Type B pancreatic cell (in vitro differentiated cells): ENCODE data around the gene GPR158. TPM values are rescaled to one million over a fixed set of nuclear protein-coding genes. Genes with fewer than 3 reads are reported as not detected.
A peak's percentile ranks its signal among the peaks of the same experiment; 100 is the strongest.

ENCODE experiments used
- DNase-seq: peaks from one replicate; pipeline ENCODE4 v3.0.0; 2021; ENCODE audit warnings: mixed read lengths; ENCODE audit not compliant: unreplicated experiment; ENCODE audit errors: extremely low spot score
- H3K27ac Mint-ChIP-seq: 2 replicates; pipeline ENCODE4 v1.8.0; 2021; ENCODE audit warnings: mild to moderate bottlenecking, mixed read lengths
- H3K27me3 Mint-ChIP-seq: 2 replicates; pipeline ENCODE4 v1.8.0; 2021; ENCODE audit warnings: mixed read lengths
- H3K36me3 Mint-ChIP-seq: 2 replicates; pipeline ENCODE4 v1.8.0; 2021; ENCODE audit warnings: mixed read lengths
- H3K4me1 Mint-ChIP-seq: one replicate; pipeline ENCODE4 v1.8.0; 2021; ENCODE audit warnings: mixed read lengths; ENCODE audit not compliant: unreplicated experiment
- H3K4me3 Mint-ChIP-seq: 2 replicates; pipeline ENCODE4 v1.8.0; 2021; ENCODE audit warnings: mild to moderate bottlenecking, mixed read lengths
- H3K9me3 Mint-ChIP-seq: 2 replicates; pipeline ENCODE4 v1.8.0; 2021; ENCODE audit warnings: mixed read lengths
- CTCF ChIP-seq: fragments of 200-600 bp; sonication (generic); conservative IDR thresholded peaks from 2 replicates; pipeline ENCODE4 v1.5.0; 2021; ENCODE audit warnings: antibody characterized with exemption, mild to moderate bottlenecking
- long read RNA-seq: library from polyadenylated mRNA; unstranded; transcript quantifications from one replicate; pipeline ENCODE4 v2.0.0, GENCODE V29; 2020
- total RNA-seq: library from RNA; stranded (reverse); gene quantifications from 2 replicates; pipeline ENCODE4 v1.2.1, GENCODE V29; 2021; ENCODE audit warnings: low replicate concordance

The GPR158 gene
- 2.5 and 3.6 TPM in 2 replicates for total RNA-seq
- long read RNA-seq, partial matches to known transcripts, result 0 of 3 reads
- long read RNA-seq, other reads (novel, unspliced or antisense), result 3 of 3 reads

GRCh38 chr10:25174461-25175230 is at the start of gene GPR158:
Gene GPR158, plus strand, starts transcription at chr10:25175001. Its CDS starts 420 bp downstream, at chr10:25175421.
- Mint-ChIP-seq H3K27ac (no peak within 1 kb of the TSS), H3K4me3 (peak within 1 kb of the TSS; percentile 91), H3K27me3 (peaks cover 76% of the 10 kb centered on the region), H3K9me3 (no peaks in the 10 kb centered on the region), H3K36me3 (no peaks in the 10 kb centered on the region), H3K4me1 (no peaks in the 10 kb centered on the region)
- no peak for TF ChIP-seq CTCF
- peak; percentile 89 for DNase-seq

- no peak for TF ChIP-seq CTCF
- H3K36me3 Mint-ChIP-seq, result no peaks in the 10 kb centered on the region
- no peak overlapping the region for H3K27ac Mint-ChIP-seq
- H3K9me3 Mint-ChIP-seq, result no peaks in the 10 kb centered on the region
- H3K4me1 Mint-ChIP-seq, result no peaks in the 10 kb centered on the region
- H3K4me3 Mint-ChIP-seq, result no peak overlapping the region
- DNase-seq, result no peak
- H3K27me3 Mint-ChIP-seq, result no peaks in the 10 kb centered on the region
Observed at GRCh38 chr10:25125201-25125611, 49.6 kb upstream of the GPR158 start.

GRCh38 chr10:25129592-25129991 is 45.2 kb upstream of the GPR158 start:
- H3K27ac Mint-ChIP-seq, result no peak overlapping the region
- H3K9me3 Mint-ChIP-seq, result no peaks in the 10 kb centered on the region
- H3K27me3 Mint-ChIP-seq, result no peaks in the 10 kb centered on the region
- H3K36me3 Mint-ChIP-seq, result no peaks in the 10 kb centered on the region
- H3K4me1 Mint-ChIP-seq, result no peaks in the 10 kb centered on the region
- TF ChIP-seq CTCF, result no peak
- no peak overlapping the region for H3K4me3 Mint-ChIP-seq
- DNase-seq, result no peak

GRCh38 chr10:25130906-25131305 is 43.9 kb upstream of the GPR158 start:
- TF ChIP-seq CTCF, result no peak
- Mint-ChIP-seq H3K27me3 (no peaks in the 10 kb centered on the region), H3K4me1 (no peaks in the 10 kb centered on the region), H3K36me3 (no peaks in the 10 kb centered on the region), H3K4me3 (no peak overlapping the region), H3K9me3 (no peaks in the 10 kb centered on the region), H3K27ac (no peak overlapping the region)
- no peak for DNase-seq

- TF ChIP-seq CTCF, result no peak
- no peaks in the 10 kb centered on the region for H3K27me3 Mint-ChIP-seq
- no peaks in the 10 kb centered on the region for H3K36me3 Mint-ChIP-seq
- no peak overlapping the region for H3K27ac Mint-ChIP-seq
- no peak for DNase-seq
- H3K9me3 Mint-ChIP-seq, result peaks cover 4% of the 10 kb centered on the region
- no peak overlapping the region for H3K4me3 Mint-ChIP-seq
- no peaks in the 10 kb centered on the region for H3K4me1 Mint-ChIP-seq
Observed at GRCh38 chr10:25142116-25142864, 32.5 kb upstream of the GPR158 start.
